Nucleus accumbens (tissue), 56 donors: Measurements from ENCODE around the gene SYNPO2.

Source experiments
- DNase-seq, 56 donors: peaks; one replicate each; lab custom pipeline; 2025; lab: John Stamatoyannopoulos, UW

Gene SYNPO2

DNA sequence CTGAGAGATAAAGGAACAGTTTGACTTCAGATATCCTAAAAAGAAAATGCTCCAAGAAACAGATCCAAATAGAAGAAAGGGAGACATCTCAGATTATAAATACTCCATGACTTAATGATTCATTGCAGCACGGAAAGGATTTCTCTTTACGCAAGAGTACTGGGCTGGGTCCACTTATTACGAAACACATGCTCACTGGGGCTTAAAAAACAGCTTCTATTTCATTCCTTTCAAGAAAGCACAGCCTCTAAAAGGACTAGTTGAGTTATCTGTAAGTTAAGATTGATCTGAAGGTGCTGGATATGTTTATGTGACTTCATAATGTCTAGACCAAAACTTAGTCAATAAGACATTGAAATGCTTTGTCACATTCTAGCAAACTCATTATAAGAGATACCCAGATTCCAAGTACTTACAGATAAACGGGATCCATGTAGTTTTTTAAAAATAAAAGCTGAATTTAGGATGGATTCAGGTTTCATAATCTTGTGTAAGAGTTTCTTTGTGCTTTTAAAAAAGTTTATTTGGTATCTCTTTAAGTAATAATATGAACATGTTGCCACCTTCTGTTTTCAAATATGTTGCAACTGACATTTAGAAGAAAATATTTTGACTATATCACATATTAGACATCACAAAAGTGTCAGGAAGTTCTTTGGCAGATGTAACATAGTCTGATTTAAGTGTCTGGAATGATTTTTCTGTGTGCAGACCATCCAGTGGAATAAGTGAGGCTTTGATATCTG is 137.4 kb downstream of the SYNPO2 start:
- no peak for DNase-seq

DNA sequence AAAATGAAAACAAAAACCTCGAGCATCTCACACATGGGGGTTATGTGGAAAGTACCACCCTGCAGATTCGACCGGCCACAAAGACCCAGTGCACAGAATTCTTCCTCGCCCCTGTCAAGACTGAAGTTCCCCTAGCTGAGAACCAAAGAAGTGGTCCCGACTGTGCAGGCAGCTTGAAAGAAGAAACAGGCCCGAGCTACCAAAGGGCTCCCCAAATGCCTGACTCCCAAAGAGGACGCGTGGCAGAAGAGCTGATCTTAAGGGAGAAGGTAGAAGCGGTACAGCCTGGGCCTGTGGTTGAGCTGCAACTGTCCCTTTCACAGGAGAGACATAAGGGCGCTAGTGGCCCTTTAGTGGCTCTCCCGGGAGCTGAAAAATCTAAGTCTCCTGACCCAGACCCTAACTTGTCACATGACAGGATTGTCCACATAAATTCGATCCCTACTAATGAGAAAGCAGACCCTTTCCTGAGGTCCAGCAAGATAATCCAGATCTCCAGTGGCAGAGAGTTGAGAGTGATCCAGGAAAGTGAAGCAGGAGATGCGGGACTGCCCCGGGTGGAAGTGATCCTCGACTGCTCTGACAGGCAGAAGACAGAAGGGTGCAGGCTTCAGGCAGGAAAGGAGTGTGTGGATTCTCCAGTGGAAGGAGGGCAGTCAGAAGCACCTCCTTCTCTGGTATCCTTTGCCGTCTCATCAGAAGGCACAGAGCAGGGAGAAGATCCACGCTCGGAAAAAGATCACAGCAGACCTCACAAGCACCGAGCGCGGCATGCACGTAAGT is 138.2 kb downstream of the SYNPO2 start:
- DNase-seq, result no peak

DNA sequence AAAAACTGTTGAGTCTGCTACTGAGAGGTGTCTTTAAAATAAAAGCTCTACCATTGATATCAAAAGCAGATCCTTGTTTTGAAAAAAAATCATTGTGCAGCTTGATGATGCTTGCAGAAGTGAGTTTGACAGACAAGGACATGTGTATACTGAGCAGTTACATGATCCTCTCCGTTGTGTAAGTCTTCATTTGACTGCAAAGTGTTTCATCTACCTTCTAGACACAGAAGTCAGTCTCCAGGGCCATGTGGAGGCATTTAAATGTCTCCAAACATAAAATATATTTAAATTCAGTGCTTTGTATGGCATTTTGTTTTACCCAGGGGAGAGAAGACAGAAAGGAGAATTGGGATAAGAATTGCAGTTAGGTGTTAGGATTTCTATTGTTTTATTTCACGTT is 139.2 kb downstream of the SYNPO2 start:
- no peak for DNase-seq

DNA sequence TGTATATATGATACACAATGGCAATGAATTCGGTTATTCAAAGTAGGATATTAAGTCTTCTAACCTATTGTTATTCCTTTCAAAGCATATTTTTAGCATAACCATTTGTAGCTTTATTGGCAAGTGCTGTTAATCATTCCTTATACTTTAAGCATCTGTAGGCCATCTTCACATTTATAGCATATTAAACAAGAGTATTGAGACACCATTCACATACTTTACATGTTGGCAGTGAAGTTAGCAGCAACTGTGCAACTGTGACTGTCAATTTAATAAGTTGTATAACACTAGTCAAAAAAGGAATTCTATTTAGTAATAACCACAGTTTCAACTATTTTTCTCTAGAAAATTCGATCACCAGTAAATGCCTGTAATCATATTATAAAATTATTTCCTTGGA is 139.6 kb downstream of the SYNPO2 start:
- DNase-seq, result no peak

DNA sequence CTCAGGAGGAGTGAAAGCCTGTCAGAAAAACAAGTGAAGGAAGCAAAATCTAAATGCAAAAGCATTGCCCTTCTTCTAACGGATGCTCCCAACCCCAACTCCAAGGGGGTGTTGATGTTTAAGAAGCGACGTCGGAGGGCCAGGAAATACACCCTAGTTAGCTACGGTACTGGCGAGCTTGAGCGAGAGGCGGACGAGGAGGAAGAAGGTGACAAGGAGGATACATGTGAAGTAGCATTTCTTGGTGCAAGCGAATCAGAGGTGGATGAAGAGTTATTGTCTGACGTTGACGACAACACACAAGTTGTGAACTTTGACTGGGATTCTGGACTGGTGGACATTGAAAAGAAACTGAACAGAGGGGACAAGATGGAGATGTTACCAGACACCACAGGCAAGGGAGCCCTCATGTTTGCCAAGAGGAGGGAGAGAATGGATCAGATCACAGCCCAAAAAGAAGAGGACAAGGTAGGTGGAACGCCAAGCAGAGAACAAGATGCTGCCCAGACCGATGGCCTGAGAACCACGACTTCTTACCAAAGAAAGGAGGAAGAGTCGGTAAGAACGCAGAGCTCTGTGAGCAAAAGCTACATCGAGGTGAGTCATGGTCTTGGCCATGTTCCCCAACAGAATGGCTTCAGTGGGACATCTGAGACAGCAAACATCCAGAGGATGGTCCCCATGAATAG is 141.3 kb downstream of the SYNPO2 start:
- no peak for DNase-seq

DNA sequence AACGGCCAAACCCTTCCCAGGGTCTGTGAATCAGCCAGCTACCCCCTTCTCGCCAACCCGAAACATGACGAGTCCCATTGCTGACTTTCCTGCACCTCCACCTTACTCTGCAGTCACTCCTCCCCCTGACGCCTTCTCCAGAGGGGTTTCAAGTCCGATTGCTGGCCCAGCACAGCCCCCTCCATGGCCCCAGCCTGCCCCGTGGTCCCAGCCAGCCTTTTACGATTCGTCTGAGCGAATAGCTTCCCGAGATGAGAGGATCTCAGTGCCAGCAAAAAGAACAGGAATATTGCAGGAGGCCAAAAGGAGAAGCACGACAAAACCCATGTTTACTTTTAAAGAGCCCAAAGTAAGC is 141.9 kb downstream of the SYNPO2 start:
- no peak for DNase-seq

DNA sequence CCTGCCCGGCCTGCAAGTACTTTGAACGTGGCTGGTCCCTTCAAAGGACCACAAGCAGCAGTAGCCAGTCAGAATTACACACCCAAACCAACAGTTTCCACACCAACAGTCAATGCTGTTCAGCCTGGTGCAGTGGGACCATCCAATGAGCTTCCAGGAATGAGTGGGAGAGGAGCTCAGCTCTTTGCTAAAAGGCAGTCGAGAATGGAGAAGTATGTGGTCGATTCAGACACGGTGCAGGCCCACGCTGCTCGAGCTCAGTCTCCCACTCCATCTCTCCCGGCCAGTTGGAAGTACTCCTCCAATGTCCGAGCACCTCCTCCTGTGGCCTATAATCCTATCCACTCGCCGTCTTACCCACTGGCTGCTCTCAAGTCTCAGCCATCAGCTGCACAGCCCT is 142.6 kb downstream of the SYNPO2 start:
- DNase-seq, result no peak

DNA sequence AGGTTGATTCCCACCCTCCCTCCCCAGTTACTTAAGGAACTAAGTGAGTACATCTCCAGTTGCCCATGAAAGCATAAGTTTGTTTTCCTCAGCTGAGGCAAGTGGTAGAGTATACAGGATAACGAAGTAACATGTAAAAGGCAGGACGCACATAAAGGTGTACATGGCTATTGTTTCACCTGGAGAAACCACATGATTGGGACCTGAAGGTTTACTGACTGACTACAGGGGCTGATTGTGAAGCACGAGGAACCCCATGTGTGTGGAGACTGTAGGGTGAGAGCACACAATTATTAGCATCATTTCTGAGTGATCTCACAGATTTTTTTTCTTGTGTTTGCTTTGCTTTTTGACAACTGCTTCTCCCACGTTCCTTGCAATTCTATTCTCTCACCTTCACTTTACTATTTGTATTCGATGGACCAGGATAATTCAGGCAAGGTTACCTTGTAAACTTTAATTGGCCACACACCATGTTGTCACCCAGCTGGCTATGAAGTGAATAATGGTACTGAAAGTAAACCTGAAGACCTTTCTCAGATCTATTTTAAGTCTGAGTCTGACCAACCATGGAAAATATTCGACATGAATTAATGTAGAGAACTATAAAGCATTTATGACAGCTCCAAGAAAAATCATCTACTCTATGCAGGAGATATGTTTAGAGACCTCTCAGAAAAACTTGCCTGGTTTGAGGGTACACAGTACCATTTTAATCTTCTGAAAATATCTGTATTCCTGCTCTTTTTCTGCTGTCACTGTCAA is 144.4 kb downstream of the SYNPO2 start:
- DNase-seq, result no peak

DNA sequence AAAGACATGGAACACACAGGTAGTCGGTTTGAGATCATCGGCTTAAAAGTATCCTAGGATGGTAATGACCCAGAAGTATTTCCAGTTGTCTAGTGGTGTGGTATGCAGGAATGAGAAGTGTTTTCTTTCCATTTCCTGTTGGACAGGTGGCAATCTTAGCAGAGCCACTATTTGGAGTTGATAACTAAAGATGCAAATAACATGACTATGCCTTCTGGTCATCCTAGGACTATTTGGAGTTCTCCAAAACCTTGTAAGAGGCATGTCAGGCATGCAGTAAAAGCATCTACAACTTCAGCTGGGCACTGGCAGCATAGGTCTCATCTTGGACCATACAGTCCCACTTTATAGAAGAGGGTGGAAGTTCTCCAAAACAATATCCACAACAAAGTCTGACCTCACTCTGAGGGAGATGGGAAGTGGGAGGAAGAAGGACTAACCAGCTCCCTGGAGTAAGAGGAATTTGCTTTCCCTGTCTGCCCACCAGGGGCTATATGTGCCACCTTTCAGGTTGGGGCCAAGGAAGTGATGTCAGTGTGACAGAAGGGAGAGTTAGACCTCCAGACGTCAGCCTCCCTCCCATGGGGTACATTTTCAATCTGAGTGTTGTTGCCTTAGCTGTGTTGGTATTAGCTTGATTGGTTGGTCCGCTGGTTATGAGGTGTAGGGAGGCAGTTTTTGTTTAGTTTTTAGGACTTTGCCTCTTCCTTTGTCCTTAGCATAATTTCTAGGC is 145.8 kb downstream of the SYNPO2 start:
- no peak for DNase-seq

DNA sequence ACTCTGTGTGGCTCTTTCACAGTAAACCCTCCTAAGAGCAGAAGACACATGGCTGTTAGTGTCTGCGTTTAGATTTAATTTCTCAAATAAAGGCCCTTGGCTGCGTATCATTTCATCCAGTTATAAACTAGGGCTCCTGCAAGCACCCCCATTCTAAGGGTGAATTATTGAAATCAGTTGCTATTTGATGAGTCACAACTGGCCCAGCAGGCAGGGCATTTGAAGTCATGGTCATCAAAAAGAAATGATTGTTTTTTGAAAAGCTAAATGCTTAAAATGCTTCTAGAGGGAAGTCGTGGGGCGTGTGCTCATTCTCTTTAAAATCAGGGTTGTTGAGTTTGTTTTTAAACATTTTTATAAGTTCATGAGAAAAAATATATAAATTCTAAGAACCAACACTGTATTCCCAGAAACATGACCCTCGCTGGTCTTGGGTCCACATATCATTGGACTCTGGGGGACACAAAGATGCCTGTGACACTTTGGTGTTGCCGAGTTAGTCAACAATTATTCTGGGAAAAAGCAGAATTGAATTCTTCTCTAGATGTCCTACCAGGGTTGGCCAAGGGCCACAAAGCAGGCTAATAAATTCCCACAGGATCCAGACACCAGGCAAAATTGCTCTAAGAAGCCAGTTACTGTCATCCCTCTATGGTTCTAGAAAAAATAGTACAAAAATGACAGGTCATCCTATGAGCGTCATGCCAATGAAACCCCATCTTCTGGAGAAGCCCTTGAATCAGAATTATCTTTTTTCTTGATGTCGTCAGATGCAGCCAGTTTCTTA is 147.5 kb downstream of the SYNPO2 start:
- no peak for DNase-seq

DNA sequence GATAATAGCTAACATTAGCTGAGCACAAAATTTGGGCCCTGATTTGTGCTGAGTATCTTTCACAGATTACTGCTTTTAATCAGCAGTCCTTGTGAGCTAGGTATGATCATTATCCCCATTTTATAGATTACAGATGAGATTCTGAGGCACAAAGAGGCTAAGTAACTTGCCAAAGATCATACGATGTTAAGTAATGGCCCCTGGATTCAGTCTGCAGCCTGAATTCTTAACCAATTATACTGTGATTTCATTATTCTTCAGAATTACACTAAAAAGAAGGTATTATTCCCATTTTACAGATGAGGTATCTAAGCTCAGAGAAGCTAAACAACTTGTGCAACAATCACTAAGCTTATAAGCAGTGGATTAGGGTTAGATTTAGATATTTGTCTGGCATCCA is 149.1 kb downstream of the SYNPO2 start:
- no peak for DNase-seq

DNA sequence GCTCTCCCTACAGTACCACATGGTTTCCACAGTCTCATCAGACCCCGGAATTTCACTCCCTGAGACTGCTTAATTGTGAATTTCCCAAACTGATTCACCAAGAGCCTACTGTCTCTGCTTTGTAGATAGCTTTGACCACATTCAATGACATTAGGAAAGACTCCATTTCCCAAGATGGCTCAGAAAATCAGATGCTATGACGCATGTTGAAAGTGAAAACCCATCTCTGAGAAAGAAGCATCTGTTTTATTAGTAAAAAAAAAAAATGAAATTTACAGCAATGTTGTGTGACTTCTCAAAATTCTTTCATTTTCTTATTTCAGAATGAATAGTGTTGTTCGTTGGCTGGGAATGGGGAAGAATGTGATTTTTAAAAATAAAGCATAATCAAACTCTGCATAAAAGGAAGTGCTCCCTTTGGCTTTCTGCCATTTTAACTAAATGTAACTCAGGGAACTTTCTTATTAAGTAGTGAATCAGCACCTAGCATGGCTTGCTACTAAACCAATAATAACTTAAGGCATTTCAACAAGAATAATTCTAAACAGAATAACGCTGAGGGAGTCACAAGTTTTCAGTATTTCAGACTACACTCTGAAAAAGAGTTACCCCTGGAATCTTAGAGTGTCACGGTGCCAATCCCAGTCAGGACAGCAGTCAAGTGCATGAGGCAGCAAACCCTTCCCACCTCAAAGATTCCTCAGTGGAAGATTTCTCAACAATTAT is 149.6 kb downstream of the SYNPO2 start:
- no peak for DNase-seq

DNA sequence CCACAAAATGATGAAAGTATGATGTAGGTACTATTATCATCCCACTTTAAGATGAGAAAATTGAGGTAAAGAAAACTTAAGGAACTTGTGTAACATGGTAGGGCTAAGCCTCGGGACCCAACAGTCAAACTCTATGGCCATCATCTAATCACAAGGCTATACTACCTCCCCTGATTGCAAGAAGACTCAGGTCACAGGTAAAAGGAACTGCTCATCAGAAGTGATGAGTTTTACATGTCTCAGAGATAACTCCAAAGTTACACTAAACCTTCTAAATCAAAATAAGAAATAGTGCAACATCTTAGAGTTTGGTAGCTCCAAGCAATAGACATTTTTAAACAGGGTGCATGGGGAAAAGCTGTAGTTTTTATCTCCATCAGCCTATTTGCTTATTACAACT is 150.5 kb downstream of the SYNPO2 start:
- no peak for DNase-seq

DNA sequence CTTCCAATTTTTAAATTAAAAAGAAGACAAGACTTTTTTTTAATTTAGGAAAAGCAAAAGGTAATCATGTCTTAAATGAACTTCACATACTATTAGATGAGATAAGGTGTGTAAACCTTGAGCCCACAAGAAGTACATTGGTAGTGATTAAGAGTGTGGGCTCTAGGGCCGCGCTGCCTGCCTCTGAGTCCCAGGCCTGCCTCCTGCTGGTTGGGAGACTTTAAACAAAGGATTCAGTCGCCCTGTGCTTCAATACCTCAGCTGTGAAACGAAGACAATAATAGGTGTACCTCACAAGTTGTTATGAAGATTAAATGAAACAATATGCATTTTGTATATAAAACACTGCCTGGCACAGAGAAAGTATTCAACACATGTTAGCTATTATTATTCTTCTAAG is 151.1 kb downstream of the SYNPO2 start:
- peak in 3 of 56 donors; percentile 6 to 13 (median 9) for DNase-seq

DNA sequence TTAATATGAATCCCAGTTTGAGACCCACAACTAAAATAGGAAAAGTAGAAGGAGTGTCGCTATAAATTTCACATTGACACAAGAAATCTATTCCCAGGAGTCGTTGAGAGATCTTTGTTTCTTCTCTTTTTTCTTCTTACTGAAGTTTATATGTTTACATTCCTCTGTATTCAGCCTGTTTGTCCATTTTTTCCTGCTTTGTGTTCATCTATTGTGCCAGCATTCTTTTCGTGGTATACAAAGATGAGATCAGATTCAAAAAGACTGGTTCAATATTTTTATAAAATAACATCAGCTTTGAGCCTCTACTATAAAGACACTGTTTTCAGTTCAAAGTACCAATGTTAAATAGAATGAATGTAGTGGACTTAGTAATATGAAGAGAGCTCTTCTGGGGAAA is 151.6 kb downstream of the SYNPO2 start:
- DNase-seq, result no peak

DNA sequence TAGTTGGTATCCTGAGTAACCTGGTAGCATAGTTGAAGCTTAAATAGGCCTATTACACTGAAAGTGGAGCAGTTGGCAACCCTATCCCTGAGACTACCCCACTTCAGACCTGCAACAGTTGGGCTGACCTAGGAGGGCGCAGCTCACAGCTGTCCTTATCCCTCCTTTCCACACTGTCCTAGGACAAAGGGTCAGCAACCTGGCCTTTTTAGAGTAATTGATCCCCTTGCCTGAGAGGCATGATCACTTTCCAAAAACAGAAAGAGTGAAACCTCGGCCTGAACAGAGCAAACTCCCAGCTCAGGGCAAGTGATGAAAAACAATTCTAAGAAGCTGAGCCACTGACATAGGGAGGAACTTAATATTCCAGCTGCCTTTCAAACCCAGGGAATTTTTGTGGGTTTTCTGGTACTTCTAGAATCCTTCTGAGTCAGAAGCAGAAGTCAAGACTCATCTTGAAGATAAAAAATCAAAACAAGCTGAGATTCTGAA is 152.1 kb downstream of the SYNPO2 start:
- peak in 3 of 56 donors; percentile 7 to 18 (median 17) for DNase-seq

DNA sequence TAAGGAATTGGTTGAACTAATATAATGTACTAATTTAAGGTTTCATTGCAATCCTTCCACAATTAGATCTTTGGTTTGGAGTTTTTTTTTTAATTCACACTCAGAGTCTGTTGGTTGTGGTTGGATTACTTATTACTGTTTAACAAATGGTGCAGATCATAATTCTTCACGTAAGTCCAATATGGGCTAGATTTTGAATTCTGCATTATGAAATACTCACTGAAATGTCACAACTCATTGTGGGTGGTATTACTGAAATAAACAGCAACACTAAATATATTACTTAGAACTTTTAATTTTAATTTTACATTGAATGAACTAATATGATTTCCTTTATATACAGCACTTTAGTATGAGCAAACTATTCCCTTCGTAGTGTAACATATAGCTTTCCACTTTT is 152.7 kb downstream of the SYNPO2 start:
- DNase-seq, result no peak

DNA sequence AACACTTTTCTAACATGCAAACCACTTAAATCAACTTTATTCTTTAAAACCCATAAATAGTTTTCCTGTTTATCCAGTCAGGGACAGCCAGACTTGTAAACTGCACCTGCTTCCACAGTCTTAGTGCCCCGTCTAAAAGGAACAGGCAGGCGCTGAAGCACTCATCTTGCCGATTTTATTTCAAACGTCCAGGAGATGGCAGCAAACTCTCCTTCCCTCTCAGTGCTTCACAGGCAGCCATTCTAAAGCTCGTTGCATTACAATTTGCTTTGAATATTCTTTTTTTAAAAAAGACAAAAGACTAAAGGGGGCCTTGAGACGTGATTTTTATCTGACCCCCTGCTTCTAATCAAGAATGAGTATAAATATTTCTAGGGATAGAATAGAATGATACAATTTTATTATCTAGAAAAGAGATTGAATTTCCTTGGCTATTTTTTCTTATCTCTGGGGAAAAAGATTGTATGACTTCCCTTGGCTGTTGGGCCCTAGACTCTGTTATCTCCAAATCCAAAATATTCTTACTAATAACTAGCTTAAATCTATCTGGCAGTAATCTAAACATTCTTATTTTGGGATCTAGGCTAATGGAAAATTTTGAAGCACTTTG is 153.4 kb downstream of the SYNPO2 start:
- peak in 27 of 56 donors; percentile 2 to 67 (median 24) for DNase-seq
